HepG2 (cell line): ENCODE data around the gene CAPN11. TPM values are rescaled to one million over a fixed set of nuclear protein-coding genes. Genes with fewer than 3 reads are reported as not detected.

ENCODE experiments used
- AKAP8 ChIP-seq: sonication (generic); formaldehyde crosslinking; IDR thresholded peaks from 2 replicates; pipeline ENCODE4 v1.5.1; 2020; ENCODE audit warnings: mild to moderate bottlenecking, missing genetic modification reagents
- CBX2 ChIP-seq, 2 experiments: fragments of 200-600 bp in 1 of 2; sonication (generic); formaldehyde crosslinking in 1 of 2; IDR thresholded peaks; 2 replicates each; pipeline versions ENCODE4 v1.7.0 to v1.8.1; 2018 to 2022; ENCODE audit warnings: low read depth in 2 of 2, low read length in 1 of 2, mild to moderate bottlenecking in 1 of 2, missing genetic modification reagents in 1 of 2
- MTF1 ChIP-seq: sonication (generic); formaldehyde crosslinking; IDR thresholded peaks from 2 replicates; pipeline ENCODE4 v1.5.0; 2020; ENCODE audit warnings: missing genetic modification reagents
- MZF1 ChIP-seq: sonication (generic); formaldehyde crosslinking; IDR thresholded peaks from 2 replicates; pipeline ENCODE4 v1.8.1; 2023; ENCODE audit warnings: mild to moderate bottlenecking, missing genetic modification reagents, borderline replicate concordance
- PBX2 ChIP-seq: IDR thresholded peaks from 2 replicates; pipeline ENCODE4 v1.6.1; 2016; ENCODE audit warnings: control low read depth
- SMAD9 ChIP-seq: sonication (generic); formaldehyde crosslinking; IDR thresholded peaks from 2 replicates; pipeline ENCODE4 v1.5.1; 2020; ENCODE audit warnings: mild to moderate bottlenecking, missing genetic modification reagents
- TSC22D2 ChIP-seq: sonication (generic); formaldehyde crosslinking; IDR thresholded peaks from 2 replicates; pipeline ENCODE4 v1.5.1; 2020; ENCODE audit warnings: missing genetic modification reagents, mild to moderate bottlenecking, borderline replicate concordance
- ZFP36L2 ChIP-seq: sonication (generic); formaldehyde crosslinking; IDR thresholded peaks from 2 replicates; pipeline ENCODE4 v1.4.0; 2020; ENCODE audit warnings: missing genetic modification reagents
- ZNF17 ChIP-seq: sonication (generic); formaldehyde crosslinking; IDR thresholded peaks from 2 replicates; pipeline ENCODE4 v1.5.0; 2020; ENCODE audit warnings: mild to moderate bottlenecking, missing genetic modification reagents
- ZNF207 ChIP-seq: fragments of 450-650 bp; IDR thresholded peaks from 2 replicates; pipeline ENCODE4 v1.6.1; 2016; ENCODE audit warnings: antibody characterized with exemption, borderline replicate concordance
- ZNF296 ChIP-seq: sonication (generic); formaldehyde crosslinking; conservative IDR thresholded peaks from 2 replicates; pipeline ENCODE4 v1.5.0; 2020; ENCODE audit warnings: mild to moderate bottlenecking, missing genetic modification reagents
- ZNF3 ChIP-seq: IDR thresholded peaks from 2 replicates; pipeline ENCODE4 v1.7.0; 2017; ENCODE audit warnings: inconsistent platforms
- ZNF570 ChIP-seq: sonication (generic); formaldehyde crosslinking; IDR thresholded peaks from 2 replicates; pipeline ENCODE4 v1.4.0; 2020; ENCODE audit warnings: mild to moderate bottlenecking, missing genetic modification reagents, borderline replicate concordance
- ZNF792 ChIP-seq: IDR thresholded peaks from 2 replicates; pipeline ENCODE4 v1.6.1; 2016
- ZNF839 ChIP-seq: sonication (generic); formaldehyde crosslinking; IDR thresholded peaks from 2 replicates; pipeline ENCODE4 v1.4.0; 2020; ENCODE audit warnings: missing genetic modification reagents, mild to moderate bottlenecking, borderline replicate concordance
- polyA plus RNA-seq, 8 experiments: library from polyadenylated mRNA; depleted of rRNA in 3 of 8; stranded (reverse) in 7 of 8; unstranded in 1 of 8; fragments of >200 nt; fragmentation: Illumina TruSeq in 4 of 8; extraction: Trizol in 4 of 8; gene quantifications; 2 replicates each; pipeline versions ENCODE4 v1.2.1 to v1.2.3, GENCODE V29; 2011 to 2016; ENCODE audit warnings: low read depth in 4 of 8, missing spikeins in 1 of 8, mixed read lengths in 1 of 8; ENCODE audit not compliant: insufficient read depth in 1 of 8
- total RNA-seq, 5 experiments: library from RNA; depleted of rRNA; stranded (reverse); fragments of >200 nt; fragmentation: Illumina TruSeq; extraction: Trizol; gene quantifications; 2 replicates each; pipeline ENCODE4 v1.2.3, GENCODE V29; 2016; ENCODE audit warnings: low read depth in 1 of 5
- TF ChIP-seq, protein P1 (sequence below): IDR thresholded peaks from 2 replicates; pipeline ENCODE4 v1.6.1; 2016; ENCODE audit warnings: missing biosample characterization, missing genetic modification reagents, low read depth
- TF ChIP-seq, protein P2 (sequence below): sonication (generic); formaldehyde crosslinking; IDR thresholded peaks from 2 replicates; pipeline ENCODE4 v1.5.1; 2020; ENCODE audit warnings: mild to moderate bottlenecking, missing genetic modification reagents, moderate library complexity
- TF ChIP-seq, protein P3 (sequence below): sonication (generic); formaldehyde crosslinking; IDR thresholded peaks from 2 replicates; pipeline ENCODE4 v1.5.0; 2020; ENCODE audit warnings: missing genetic modification reagents

Gene CAPN11
- total and polyA plus RNA-seq, 2 of the 13 experiments (the other 11 are each of a cell fraction or from before 2014, with no cell fraction given): 0.07 to 0.11 TPM

GRCh38 chr6:44111434-44112417 lies 46.9 kb upstream of the CAPN11 start (continued):
- TF ChIP-seq TSC22D2 (CRISPR knock-in tag) (0 out of 2 replicates have a peak, but pooled peaks have one; percentile 32), ZFP36L2 (CRISPR knock-in tag) (no peak), ZNF207 (no peak), AKAP8 (CRISPR knock-in tag) (no peak), ZNF3 (CRISPR knock-in tag) (no peak; the same call in 1 of the 2 replicates), MTF1 (CRISPR knock-in tag) (no peak), MZF1 (CRISPR knock-in tag) (no peak), ZNF296 (CRISPR knock-in tag) (no peak), ZNF17 (CRISPR knock-in tag) (no peak), CBX2 (IDR thresholded peaks at IDR 0.05; ENCODE audit: low read depth, low read length) (no peak), CBX2 (CRISPR knock-in tag; IDR thresholded peaks at IDR 0.05; ENCODE audit: low read depth) (no peak), SMAD9 (CRISPR knock-in tag) (no peak), PBX2 (no peak), ZNF570 (CRISPR knock-in tag) (no peak), ZNF792 (no peak; the same call in 1 of the 2 replicates), ZNF839 (CRISPR knock-in tag) (no peak)
- TF ChIP-seq, protein P1, sequence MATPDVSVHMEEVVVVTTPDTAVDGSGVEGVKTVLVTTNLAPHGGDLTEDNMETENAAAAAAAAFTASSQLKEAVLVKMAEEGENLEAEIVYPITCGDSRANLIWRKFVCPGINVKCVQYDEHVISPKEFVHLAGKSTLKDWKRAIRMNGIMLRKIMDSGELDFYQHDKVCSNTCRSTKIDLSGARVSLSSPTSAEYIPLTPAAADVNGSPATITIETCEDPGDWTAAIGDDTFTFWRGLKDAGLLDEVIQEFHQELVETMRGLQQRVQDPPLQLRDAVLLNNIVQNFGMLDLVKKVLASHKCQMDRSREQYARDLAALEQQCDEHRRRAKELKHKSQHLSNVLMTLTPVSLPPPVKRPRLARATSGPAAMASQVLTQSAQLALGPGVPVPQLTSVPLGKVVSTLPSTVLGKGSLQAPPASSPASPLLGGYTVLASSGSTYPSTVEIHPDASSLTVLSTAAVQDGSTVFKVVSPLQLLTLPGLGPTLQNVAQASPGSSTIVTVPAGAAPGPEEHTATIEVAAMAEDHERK (CRISPR knock-in tag): no peak
- TF ChIP-seq, protein P2, sequence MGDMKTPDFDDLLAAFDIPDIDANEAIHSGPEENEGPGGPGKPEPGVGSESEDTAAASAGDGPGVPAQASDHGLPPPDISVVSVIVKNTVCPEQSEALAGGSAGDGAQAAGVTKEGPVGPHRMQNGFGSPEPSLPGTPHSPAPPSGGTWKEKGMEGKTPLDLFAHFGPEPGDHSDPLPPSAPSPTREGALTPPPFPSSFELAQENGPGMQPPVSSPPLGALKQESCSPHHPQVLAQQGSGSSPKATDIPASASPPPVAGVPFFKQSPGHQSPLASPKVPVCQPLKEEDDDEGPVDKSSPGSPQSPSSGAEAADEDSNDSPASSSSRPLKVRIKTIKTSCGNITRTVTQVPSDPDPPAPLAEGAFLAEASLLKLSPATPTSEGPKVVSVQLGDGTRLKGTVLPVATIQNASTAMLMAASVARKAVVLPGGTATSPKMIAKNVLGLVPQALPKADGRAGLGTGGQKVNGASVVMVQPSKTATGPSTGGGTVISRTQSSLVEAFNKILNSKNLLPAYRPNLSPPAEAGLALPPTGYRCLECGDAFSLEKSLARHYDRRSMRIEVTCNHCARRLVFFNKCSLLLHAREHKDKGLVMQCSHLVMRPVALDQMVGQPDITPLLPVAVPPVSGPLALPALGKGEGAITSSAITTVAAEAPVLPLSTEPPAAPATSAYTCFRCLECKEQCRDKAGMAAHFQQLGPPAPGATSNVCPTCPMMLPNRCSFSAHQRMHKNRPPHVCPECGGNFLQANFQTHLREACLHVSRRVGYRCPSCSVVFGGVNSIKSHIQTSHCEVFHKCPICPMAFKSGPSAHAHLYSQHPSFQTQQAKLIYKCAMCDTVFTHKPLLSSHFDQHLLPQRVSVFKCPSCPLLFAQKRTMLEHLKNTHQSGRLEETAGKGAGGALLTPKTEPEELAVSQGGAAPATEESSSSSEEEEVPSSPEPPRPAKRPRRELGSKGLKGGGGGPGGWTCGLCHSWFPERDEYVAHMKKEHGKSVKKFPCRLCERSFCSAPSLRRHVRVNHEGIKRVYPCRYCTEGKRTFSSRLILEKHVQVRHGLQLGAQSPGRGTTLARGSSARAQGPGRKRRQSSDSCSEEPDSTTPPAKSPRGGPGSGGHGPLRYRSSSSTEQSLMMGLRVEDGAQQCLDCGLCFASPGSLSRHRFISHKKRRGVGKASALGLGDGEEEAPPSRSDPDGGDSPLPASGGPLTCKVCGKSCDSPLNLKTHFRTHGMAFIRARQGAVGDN (CRISPR knock-in tag): no peak
- TF ChIP-seq, protein P3, sequence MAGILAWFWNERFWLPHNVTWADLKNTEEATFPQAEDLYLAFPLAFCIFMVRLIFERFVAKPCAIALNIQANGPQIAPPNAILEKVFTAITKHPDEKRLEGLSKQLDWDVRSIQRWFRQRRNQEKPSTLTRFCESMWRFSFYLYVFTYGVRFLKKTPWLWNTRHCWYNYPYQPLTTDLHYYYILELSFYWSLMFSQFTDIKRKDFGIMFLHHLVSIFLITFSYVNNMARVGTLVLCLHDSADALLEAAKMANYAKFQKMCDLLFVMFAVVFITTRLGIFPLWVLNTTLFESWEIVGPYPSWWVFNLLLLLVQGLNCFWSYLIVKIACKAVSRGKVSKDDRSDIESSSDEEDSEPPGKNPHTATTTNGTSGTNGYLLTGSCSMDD: no peak
- TF ChIP-seq, all 625 proteins: peak for 209
